ENCODE data around the gene SCYL2.
"Not testable (repeated sequence)": the region's sequence is repeated elsewhere in the genome, so short reads cannot be mapped to it uniquely, and the experiment has no call there.

The SCYL2 gene

DNA sequence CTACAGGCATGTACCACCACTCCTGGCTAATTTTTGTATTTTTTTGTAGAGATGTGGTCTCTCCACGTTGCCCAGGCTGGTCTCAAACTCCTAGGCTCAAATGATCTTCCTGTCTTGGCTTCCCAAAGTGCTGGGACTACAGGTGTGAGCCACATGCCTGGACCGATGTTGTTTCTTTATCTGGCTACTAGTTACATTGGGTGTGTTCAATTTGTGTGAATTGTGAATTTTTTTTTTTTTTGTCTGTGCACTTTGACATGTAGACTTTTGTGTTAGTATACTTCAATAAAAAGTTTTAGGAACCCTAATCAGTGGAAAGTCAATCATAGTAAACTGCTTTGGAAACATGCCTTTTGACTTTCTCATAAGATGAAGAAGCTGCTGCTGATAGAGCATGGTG, 65.9 kb downstream of the SCYL2 start:
- TF ChIP-seq TAF1 (IDR thresholded peaks at IDR 0.05; ENCODE audit: borderline replicate concordance, low read depth, low read length) = no peak
- no peak for FAIRE-seq
- no peak for DNase-seq (ENCODE audit: insufficient read length)

- DNase-seq (ENCODE audit: insufficient read length) = no peak
- FAIRE-seq = no peak
- no peak for TF ChIP-seq TAF1 (IDR thresholded peaks at IDR 0.05; ENCODE audit: borderline replicate concordance, low read depth, low read length)
- no peak for TF ChIP-seq POLR2AphosphoS5 (IDR thresholded peaks at IDR 0.05; ENCODE audit: low read depth, low read length)
- TF ChIP-seq POLR2A (IDR thresholded peaks at IDR 0.05; ENCODE audit: low read depth, low read length) = no peak
These were observed 70.3 kb downstream of the SCYL2 start for GRCh38 chr12:100337299-100337698.

GRCh38 chr12:100337727-100338126, 70.8 kb downstream of the SCYL2 start:
- TF ChIP-seq POLR2A (IDR thresholded peaks at IDR 0.05; ENCODE audit: low read depth, low read length) (no peak), TAF1 (IDR thresholded peaks at IDR 0.05; ENCODE audit: borderline replicate concordance, low read depth, low read length) (no peak), POLR2AphosphoS5 (IDR thresholded peaks at IDR 0.05; ENCODE audit: low read depth, low read length) (no peak)
- DNase-seq (ENCODE audit: insufficient read length) = no peak
- FAIRE-seq = no peak

GRCh38 chr12:100339071-100339470, 72.1 kb downstream of the SCYL2 start:
- FAIRE-seq (peak; percentile 42), DNase-seq (ENCODE audit: insufficient read length) (no peak)
- TF ChIP-seq POLR2A (IDR thresholded peaks at IDR 0.05; ENCODE audit: low read depth, low read length) (no peak), TAF1 (IDR thresholded peaks at IDR 0.05; ENCODE audit: borderline replicate concordance, low read depth, low read length) (no peak), POLR2AphosphoS5 (IDR thresholded peaks at IDR 0.05; ENCODE audit: low read depth, low read length) (no peak)

GRCh38 chr12:100342897-100343296, 75.9 kb downstream of the SCYL2 start:
- not testable (repeated sequence) for FAIRE-seq; DNase-seq (ENCODE audit: insufficient read length)

- DNase-seq (ENCODE audit: insufficient read length) = not testable (repeated sequence)
These were observed 77.4 kb downstream of the SCYL2 start for GRCh38 chr12:100344351-100344750.

GRCh38 chr12:100345020-100345767, 78.2 kb downstream of the SCYL2 start:
- FAIRE-seq = no peak
- DNase-seq (ENCODE audit: insufficient read length) = no peak
- no peak for TF ChIP-seq POLR2AphosphoS5 (IDR thresholded peaks at IDR 0.05; ENCODE audit: low read depth, low read length)
- no peak for TF ChIP-seq TAF1 (IDR thresholded peaks at IDR 0.05; ENCODE audit: borderline replicate concordance, low read depth, low read length)
- TF ChIP-seq POLR2A (IDR thresholded peaks at IDR 0.05; ENCODE audit: low read depth, low read length) = no peak

More at GRCh38 chr12:100344351-100344750, 77.4 kb downstream of the SCYL2 start:
- FAIRE-seq = not testable (repeated sequence)

DNA sequence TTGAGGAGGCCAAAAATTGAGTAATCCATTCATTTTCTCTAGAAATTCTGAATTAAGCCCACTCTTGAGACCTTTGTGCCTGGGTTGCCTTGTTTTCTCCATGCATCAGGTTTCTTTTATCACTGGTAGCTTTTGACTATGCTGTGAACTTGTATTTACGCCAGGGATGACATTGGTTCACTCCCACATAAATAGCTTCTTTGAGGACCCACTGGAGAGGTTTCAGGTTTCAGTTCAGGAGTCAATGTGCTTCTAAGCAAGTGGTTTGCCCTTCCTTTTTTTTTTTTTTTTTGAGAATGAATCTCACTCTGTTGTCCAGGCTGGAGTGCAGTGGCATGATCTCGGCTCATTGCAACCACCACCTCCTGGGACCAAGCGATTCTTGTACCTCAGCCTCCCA, 79.7 kb downstream of the SCYL2 start:
- no peak for TF ChIP-seq POLR2A (IDR thresholded peaks at IDR 0.05; ENCODE audit: low read depth, low read length)
- no peak for TF ChIP-seq POLR2AphosphoS5 (IDR thresholded peaks at IDR 0.05; ENCODE audit: low read depth, low read length)
- no peak for TF ChIP-seq TAF1 (IDR thresholded peaks at IDR 0.05; ENCODE audit: borderline replicate concordance, low read depth, low read length)

DNA sequence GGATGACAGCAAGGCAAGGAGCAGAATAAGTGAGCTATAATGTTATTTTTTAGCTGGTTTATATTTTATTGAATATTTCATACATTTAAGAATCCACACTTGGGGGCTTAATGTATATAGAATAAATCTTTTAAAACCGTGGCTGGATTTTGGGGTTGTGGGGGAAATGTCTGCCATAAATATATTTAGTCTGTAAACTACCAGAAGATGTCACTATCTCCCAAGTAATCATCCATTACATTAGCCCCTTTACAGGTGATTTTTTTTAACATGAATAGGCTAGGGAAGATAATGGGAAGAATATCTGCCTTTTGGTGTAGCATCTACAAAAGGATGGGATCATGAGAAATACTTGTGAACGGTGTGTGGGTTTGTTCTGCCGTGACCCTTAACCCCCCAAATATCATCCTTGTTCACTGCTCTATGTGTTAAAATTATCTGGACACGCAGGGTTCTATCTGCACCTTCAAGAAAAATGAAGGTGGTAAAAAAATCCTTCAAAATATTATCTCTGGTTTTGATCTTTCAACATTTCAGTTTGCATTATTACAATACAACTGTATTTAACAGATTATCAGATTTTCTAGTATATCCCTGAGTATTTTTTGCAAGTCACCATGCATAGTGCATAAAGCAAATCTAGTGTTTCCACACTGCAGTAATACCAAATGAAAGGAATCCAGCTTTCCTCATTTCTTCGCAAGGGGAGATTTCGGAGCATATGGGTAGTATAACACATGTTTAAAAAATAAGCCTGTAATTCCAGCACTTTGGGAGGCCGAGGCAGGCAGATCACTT, 81.9 kb downstream of the SCYL2 start:
- no peak for FAIRE-seq

More for the DNA sequence above, 79.7 kb downstream of the SCYL2 start:
- DNase-seq (ENCODE audit: insufficient read length) (no peak), FAIRE-seq (no peak)

DNA sequence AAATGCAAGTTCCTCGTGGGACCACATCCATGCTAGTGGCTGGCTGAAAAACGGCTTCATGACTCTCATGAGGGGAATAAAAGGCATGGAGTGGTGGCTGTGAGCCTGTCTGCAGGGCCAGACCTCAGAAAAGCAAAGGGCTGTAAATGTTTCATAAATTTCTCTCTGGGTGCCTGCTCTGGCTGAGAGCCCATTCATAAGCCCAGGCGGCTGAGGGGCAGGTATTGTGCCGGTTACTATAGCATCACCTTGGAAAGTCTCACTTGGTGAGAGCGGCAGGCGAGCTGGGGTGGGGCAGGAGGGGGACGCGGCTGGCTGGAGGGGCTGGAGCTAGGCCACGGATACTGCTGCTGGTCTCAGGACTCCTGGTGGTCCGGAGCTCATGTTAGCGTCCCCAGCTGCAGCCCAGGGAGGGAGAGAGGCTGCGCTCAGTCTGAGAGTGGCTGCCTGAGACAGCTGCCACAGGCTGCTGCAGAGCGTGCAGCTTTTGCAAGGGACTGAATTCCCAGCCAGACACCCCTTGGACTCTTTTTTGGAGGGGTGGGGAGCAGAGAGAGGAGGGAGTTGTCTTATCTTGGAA, 89.8 kb downstream of the SCYL2 start, which contains the start of gene SLC17A8:
TSS of gene SLC17A8 (plus strand) at position 431 of the 580 bp plus-strand sequence. CDS start 318 bp downstream, outside the sequence.
- DNase-seq (ENCODE audit: insufficient read length) = no peak
- TF ChIP-seq TAF1 (IDR thresholded peaks at IDR 0.05; ENCODE audit: borderline replicate concordance, low read depth, low read length) = no peak
- FAIRE-seq = no peak

More for the DNA sequence above, 81.9 kb downstream of the SCYL2 start:
- no peak for DNase-seq (ENCODE audit: insufficient read length)
- TF ChIP-seq POLR2A (IDR thresholded peaks at IDR 0.05; ENCODE audit: low read depth, low read length) (no peak), TAF1 (IDR thresholded peaks at IDR 0.05; ENCODE audit: borderline replicate concordance, low read depth, low read length) (no peak), POLR2AphosphoS5 (IDR thresholded peaks at IDR 0.05; ENCODE audit: low read depth, low read length) (no peak)

GRCh38 chr12:100359248-100359647, 92.3 kb downstream of the SCYL2 start:
- DNase-seq (ENCODE audit: insufficient read length) = no peak
- TF ChIP-seq POLR2A (IDR thresholded peaks at IDR 0.05; ENCODE audit: low read depth, low read length) (no peak), POLR2AphosphoS5 (IDR thresholded peaks at IDR 0.05; ENCODE audit: low read depth, low read length) (no peak), TAF1 (IDR thresholded peaks at IDR 0.05; ENCODE audit: borderline replicate concordance, low read depth, low read length) (no peak)
- no peak for FAIRE-seq

GRCh38 chr12:100359822-100360221, 92.8 kb downstream of the SCYL2 start:
- FAIRE-seq (no peak), DNase-seq (ENCODE audit: insufficient read length) (no peak)
- TF ChIP-seq POLR2AphosphoS5 (IDR thresholded peaks at IDR 0.05; ENCODE audit: low read depth, low read length) = no peak
- TF ChIP-seq TAF1 (IDR thresholded peaks at IDR 0.05; ENCODE audit: borderline replicate concordance, low read depth, low read length) = no peak
- TF ChIP-seq POLR2A (IDR thresholded peaks at IDR 0.05; ENCODE audit: low read depth, low read length) = no peak
